Transverse colon (tissue), 4 donors: Measurements from ENCODE around the gene KCTD15.

Source experiments
- CTCF ChIP-seq, 5 experiments: fragments of 200-600 bp in 3 of 5; fragments of 450-650 bp in 2 of 5; sonication (generic) in 3 of 5; IDR thresholded peaks; 1 replicate in 2 of 5; 2 replicates in 3 of 5; pipeline ENCODE4 v1.5.1; 2016 to 2017; ENCODE audit warnings: antibody characterized with exemption in 5 of 5, inconsistent platforms in 3 of 5, mild to moderate bottlenecking in 2 of 5, moderate library complexity in 1 of 5
- EP300 ChIP-seq: sonication (generic); formaldehyde crosslinking; IDR thresholded peaks from one replicate; pipeline ENCODE4 v1.6.1; 2017; ENCODE audit warnings: antibody characterized with exemption, low read depth
- POLR2A ChIP-seq: fragments of 450-650 bp; IDR thresholded peaks from one replicate; pipeline ENCODE4 v1.6.1; 2016; ENCODE audit warnings: antibody characterized with exemption, mild to moderate bottlenecking, moderate library complexity
- POLR2AphosphoS5 ChIP-seq, 3 donors: sonication (generic); formaldehyde crosslinking; IDR thresholded peaks; one replicate each; pipeline ENCODE4 v1.6.1; 2016; ENCODE audit warnings: antibody characterized with exemption in 3 of 3

GRCh38 chr19:33772102-33772857 is 24.4 kb upstream of the KCTD15 start:
- no peak for TF ChIP-seq CTCF (IDR thresholded peaks at IDR 0.05)
- TF ChIP-seq POLR2AphosphoS5 (IDR thresholded peaks at IDR 0.05) = no peak
- no peak for TF ChIP-seq EP300
- no peak for TF ChIP-seq POLR2A
